IPS DF 6.9 (cell line): ENCODE data around the gene XCR1.

ENCODE experiments used
- DNase-seq: peaks from one replicate; pipeline ENCODE4 v3.0.0-alpha.2; 2013; ENCODE audit warnings: low read depth, low spot score
- H3K27ac ChIP-seq: one replicate; pipeline ENCODE4 v1.5.1; 2013; ENCODE audit warnings: low read length, control low read depth
- H3K27me3 ChIP-seq: 2 replicates; pipeline ENCODE4 v1.6.1; 2013; ENCODE audit warnings: mild to moderate bottlenecking, low read length; ENCODE audit not compliant: control insufficient read depth, insufficient read depth
- H3K36me3 ChIP-seq: 2 replicates; pipeline ENCODE4 v1.6.1; 2013; ENCODE audit warnings: low read length; ENCODE audit not compliant: control insufficient read depth, insufficient read depth
- H3K4me1 ChIP-seq: 2 replicates; pipeline ENCODE4 v1.6.1; 2013; ENCODE audit warnings: low read length; ENCODE audit not compliant: control insufficient read depth, insufficient read depth
- H3K4me3 ChIP-seq: 2 replicates; pipeline ENCODE4 v1.5.1; 2013; ENCODE audit warnings: mild to moderate bottlenecking, low read length
- H3K9me3 ChIP-seq: 2 replicates; pipeline ENCODE4 v1.6.1; 2013; ENCODE audit warnings: low read length, inconsistent platforms; ENCODE audit not compliant: control insufficient read depth, insufficient read depth
- WGBS: extraction: QIAGEN DNeasy Blood & Tissue Kit; methylation state at CpG from one replicate; pipeline ENCODE4 v1.1.7; 2013; ENCODE audit warnings: mixed read lengths, missing lambda C conversion rate; ENCODE audit not compliant: insufficient read length, insufficient coverage; 5-methylcytosine and 5-hydroxymethylcytosine counted together

The XCR1 gene

GRCh38 chr3:45983770-45984169, 43.5 kb downstream of the XCR1 start:
- H3K4me1 ChIP-seq: 0 out of 2 replicates have a peak, but pooled peaks cover 3% of the 10 kb centered on the region
- H3K4me3 ChIP-seq: no peak overlapping the region
- H3K9me3 ChIP-seq: no peaks in the 10 kb centered on the region
- no CpG with 5 or more reads among the region's 3 CpGs for WGBS
- no peak overlapping the region for H3K27ac ChIP-seq
- peaks cover 19% of the 10 kb centered on the region for H3K36me3 ChIP-seq
- H3K27me3 ChIP-seq: no peaks in the 10 kb centered on the region
- DNase-seq: no peak

- WGBS: no CpG with 5 or more reads among the region's 2 CpGs
- H3K27me3 ChIP-seq: no peaks in the 10 kb centered on the region
- H3K9me3 ChIP-seq: no peaks in the 10 kb centered on the region
- DNase-seq: no peak
- H3K4me3 ChIP-seq: no peak overlapping the region
- H3K27ac ChIP-seq: no peak overlapping the region
- no peaks in the 10 kb centered on the region for H3K4me1 ChIP-seq
- peaks cover 27% of the 10 kb centered on the region for H3K36me3 ChIP-seq
These were observed 45.8 kb downstream of the XCR1 start for GRCh38 chr3:45981346-45982074.

GRCh38 chr3:45980819-45981218, 46.5 kb downstream of the XCR1 start:
- no peak for DNase-seq
- H3K9me3 ChIP-seq: no peaks in the 10 kb centered on the region

GRCh38 chr3:45980229-45980813, 47.0 kb downstream of the XCR1 start:
- Histone ChIP-seq H3K4me3 (no peak overlapping the region), H3K36me3 (peaks cover 27% of the 10 kb centered on the region), H3K27me3 (no peaks in the 10 kb centered on the region), H3K9me3 (no peaks in the 10 kb centered on the region), H3K27ac (no peak overlapping the region), H3K4me1 (no peaks in the 10 kb centered on the region)
- 100% methylated on average over 1 of the region's 7 CpGs for WGBS
- DNase-seq: no peak

More at GRCh38 chr3:45980819-45981218, 46.5 kb downstream of the XCR1 start:
- H3K4me3 ChIP-seq: no peak overlapping the region
- no peak overlapping the region for H3K27ac ChIP-seq
- H3K4me1 ChIP-seq: no peaks in the 10 kb centered on the region
- WGBS: no CpG with 5 or more reads among the region's 2 CpGs
- H3K36me3 ChIP-seq: peaks cover 27% of the 10 kb centered on the region
- H3K27me3 ChIP-seq: no peaks in the 10 kb centered on the region

- Histone ChIP-seq H3K9me3 (no peaks in the 10 kb centered on the region), H3K27ac (no peak overlapping the region), H3K27me3 (no peaks in the 10 kb centered on the region), H3K4me3 (no peak overlapping the region), H3K36me3 (peaks cover 29% of the 10 kb centered on the region; the same call in 1 of the 2 replicates), H3K4me1 (no peaks in the 10 kb centered on the region)
- no CpG with 5 or more reads among the region's 4 CpGs for WGBS
- DNase-seq: no peak
These were observed 47.9 kb downstream of the XCR1 start for GRCh38 chr3:45979378-45979777.

GRCh38 chr3:45978006-45978761, 49.1 kb downstream of the XCR1 start:
- Histone ChIP-seq H3K4me3 (no peak overlapping the region), H3K27me3 (no peaks in the 10 kb centered on the region), H3K36me3 (peaks cover 25% of the 10 kb centered on the region; the same call in 1 of the 2 replicates), H3K4me1 (no peaks in the 10 kb centered on the region), H3K27ac (no peak overlapping the region), H3K9me3 (no peaks in the 10 kb centered on the region)
- WGBS: no CpG with 5 or more reads among the region's 5 CpGs
- no peak for DNase-seq

GRCh38 chr3:45976191-45977091, 50.8 kb downstream of the XCR1 start:
- WGBS: no CpG with 5 or more reads among the region's 6 CpGs
- no peaks in the 10 kb centered on the region for H3K27me3 ChIP-seq
- H3K36me3 ChIP-seq: peaks cover 22% of the 10 kb centered on the region; the same call in 1 of the 2 replicates
- DNase-seq: no peak
- H3K4me3 ChIP-seq: no peak overlapping the region
- H3K27ac ChIP-seq: no peak overlapping the region
- no peaks in the 10 kb centered on the region for H3K4me1 ChIP-seq
- H3K9me3 ChIP-seq: no peaks in the 10 kb centered on the region

- Histone ChIP-seq H3K4me1 (no peaks in the 10 kb centered on the region), H3K27me3 (no peaks in the 10 kb centered on the region), H3K4me3 (no peak overlapping the region), H3K36me3 (peaks cover 22% of the 10 kb centered on the region; the same call in 1 of the 2 replicates), H3K27ac (no peak overlapping the region), H3K9me3 (no peaks in the 10 kb centered on the region)
- WGBS: no CpG with 5 or more reads among the region's 5 CpGs
- DNase-seq: no peak
These were observed 51.6 kb downstream of the XCR1 start for GRCh38 chr3:45975686-45976085.

- H3K4me3 ChIP-seq: no peak overlapping the region
- no peaks in the 10 kb centered on the region for H3K9me3 ChIP-seq
- no peaks in the 10 kb centered on the region for H3K4me1 ChIP-seq
- H3K36me3 ChIP-seq: peaks cover 22% of the 10 kb centered on the region; the same call in 1 of the 2 replicates
- H3K27ac ChIP-seq: no peak overlapping the region
- H3K27me3 ChIP-seq: no peaks in the 10 kb centered on the region
- DNase-seq: no peak
- WGBS: no CpG with 5 or more reads among the region's 4 CpGs
These were observed 52.6 kb downstream of the XCR1 start for GRCh38 chr3:45974686-45975085.
